ENCODE data around the gene SLC25A15.

- TF ChIP-seq, protein P1, sequence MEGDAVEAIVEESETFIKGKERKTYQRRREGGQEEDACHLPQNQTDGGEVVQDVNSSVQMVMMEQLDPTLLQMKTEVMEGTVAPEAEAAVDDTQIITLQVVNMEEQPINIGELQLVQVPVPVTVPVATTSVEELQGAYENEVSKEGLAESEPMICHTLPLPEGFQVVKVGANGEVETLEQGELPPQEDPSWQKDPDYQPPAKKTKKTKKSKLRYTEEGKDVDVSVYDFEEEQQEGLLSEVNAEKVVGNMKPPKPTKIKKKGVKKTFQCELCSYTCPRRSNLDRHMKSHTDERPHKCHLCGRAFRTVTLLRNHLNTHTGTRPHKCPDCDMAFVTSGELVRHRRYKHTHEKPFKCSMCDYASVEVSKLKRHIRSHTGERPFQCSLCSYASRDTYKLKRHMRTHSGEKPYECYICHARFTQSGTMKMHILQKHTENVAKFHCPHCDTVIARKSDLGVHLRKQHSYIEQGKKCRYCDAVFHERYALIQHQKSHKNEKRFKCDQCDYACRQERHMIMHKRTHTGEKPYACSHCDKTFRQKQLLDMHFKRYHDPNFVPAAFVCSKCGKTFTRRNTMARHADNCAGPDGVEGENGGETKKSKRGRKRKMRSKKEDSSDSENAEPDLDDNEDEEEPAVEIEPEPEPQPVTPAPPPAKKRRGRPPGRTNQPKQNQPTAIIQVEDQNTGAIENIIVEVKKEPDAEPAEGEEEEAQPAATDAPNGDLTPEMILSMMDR (IDR thresholded peaks at IDR 0.05) = no peak
- TF ChIP-seq POLR2A (IDR thresholded peaks at IDR 0.05) = peak in 1 of 2 donors; percentile 50
Observed at GRCh38 chr13:40812724-40813445, 23.5 kb downstream of the SLC25A15 start.

Data from Peyer's patch (tissue), 4 donors.